EH (cell line): Measurements from ENCODE around the gene CNTNAP5.
A peak's percentile ranks its signal among the peaks of the same experiment; 100 is the strongest.

Experiments
- DNase-seq: peaks from one replicate; pipeline ENCODE4 v3.0.0-alpha.2; 2015; ENCODE audit warnings: low read depth

CNTNAP5 gene

DNA sequence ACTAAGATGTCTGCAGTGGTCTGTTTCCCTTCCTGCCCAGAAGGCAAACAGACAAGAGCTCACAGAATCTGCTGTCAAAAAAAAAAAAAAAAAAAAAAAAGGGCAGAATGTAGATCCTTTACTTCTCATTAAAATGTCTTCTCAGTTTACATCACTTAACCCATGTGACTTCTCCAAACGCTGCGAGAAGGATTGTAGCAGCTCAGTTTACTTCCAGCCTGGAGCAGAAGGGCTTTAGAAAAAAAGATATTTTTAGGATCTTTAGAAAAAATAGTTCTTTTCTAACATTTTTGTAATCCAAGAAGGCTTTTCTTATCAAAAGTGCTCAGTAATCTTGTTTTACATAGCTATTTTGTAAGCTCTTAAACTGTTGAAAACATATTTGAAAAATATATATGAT, 425.4 kb downstream of the CNTNAP5 start:
- no peak for DNase-seq

DNA sequence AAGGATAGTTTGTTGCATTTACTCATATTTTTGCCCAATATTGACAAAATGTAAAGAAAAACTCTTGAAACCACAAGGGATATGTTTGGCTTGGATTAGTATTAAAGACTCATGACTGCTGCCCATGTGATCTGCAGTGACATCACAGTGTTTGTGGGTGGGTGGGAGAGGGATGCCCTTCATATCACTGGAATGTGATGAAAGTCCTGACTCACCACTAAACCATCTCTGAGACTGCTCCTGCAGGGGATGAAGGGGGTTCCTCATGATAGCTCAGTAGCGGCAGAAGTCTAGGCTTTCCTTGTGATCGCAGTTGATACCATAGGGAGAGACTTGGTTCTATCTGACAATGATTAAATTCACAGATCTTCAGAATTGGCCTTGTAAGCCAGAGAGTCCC, 451.2 kb downstream of the CNTNAP5 start:
- DNase-seq, result peak; percentile 10

DNA sequence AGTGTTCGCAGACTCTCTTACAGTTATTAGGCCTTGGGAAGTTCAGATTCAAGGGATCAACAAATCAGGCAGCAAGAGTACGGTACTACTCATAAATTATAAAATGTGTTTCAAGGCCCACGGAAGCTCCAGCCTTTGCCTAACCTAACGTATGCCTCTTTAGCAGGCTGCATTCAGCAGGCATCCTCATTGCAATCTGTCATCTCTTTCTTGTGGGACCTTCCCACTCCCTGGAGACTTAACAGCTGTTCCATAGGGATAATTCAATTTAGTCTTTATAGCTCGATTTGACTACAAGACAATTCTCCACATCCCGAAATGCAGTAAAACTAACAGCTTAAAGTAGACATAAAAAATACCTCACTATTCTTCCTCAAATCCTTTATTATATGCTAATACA, 453.7 kb downstream of the CNTNAP5 start:
- DNase-seq, result no peak

DNA sequence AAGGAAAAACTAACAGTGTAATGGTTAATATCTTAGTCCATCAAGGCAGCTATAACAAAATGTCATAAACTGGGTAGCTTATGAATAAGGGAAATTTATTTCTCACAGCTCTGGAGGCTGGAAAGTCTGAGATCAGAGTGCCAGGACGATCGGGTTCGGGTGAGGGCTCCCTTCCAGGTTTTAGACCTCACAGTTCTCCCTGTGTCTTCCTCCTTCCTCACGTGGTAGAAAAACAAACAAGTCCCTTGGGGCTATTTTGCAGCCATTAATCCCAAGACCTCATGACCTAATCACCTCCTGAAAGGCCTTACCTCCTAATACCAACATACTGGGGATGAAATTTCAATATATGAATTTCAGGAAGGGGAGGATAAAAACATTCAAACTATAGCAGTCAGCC, 455.9 kb downstream of the CNTNAP5 start:
- DNase-seq, result no peak

DNA sequence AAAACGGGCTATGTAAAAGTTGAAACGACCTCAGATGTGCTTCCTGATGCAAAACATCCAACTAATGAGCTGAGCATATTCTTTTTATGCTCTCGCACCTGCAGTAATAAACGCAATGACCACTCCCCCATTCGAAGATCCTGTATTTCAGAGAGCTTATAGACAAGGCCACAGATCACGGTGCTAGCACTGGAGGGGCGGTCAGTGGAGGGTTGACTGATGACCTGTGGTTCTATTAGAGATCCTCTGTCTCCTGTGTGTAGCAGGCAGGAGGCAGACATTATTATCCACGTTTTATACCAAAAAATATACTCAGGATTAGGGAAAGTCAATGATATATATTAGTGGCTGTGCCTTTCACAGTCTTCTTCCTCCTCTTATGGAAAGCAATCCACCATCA, 457.0 kb downstream of the CNTNAP5 start:
- DNase-seq, result no peak

DNA sequence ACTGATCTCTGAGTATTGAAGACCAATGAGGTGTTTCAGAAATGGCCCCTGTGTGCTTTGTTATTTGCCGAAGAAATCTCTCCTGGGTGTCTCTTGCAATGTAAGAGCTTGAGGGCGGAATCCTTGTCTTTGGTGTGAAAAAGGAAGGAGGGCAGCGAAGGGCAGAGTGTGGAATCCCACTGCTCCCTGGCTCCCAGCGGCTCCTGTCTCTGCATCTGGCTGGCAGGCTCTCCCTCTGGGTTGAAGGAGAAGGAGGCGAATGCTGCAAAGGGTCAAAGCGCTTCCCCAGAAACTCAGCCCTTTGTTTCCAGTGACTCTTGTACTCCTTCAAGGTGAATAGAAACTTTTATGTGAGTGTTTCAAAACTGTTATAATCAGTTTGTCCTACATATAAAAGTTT, 457.5 kb downstream of the CNTNAP5 start:
- DNase-seq, result no peak

DNA sequence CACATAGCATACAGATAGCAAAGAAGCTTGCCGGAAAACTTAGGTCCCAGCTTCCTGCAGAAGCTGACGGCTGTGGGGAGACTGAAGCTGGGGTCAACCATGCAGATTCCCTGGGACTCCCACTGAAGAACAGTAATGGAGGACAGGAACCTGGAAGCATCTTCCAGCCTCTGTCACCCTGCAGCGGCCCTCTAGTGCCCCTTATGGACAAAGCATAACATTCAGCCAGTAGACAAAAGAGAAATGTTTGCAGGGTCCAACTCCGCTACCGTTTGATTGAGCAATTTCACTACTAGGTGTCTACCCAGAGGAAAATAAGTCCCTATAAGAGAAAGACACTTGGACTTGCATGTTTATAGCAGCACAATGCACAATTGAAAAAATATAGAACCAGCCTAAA, 460.6 kb downstream of the CNTNAP5 start:
- DNase-seq, result no peak

DNA sequence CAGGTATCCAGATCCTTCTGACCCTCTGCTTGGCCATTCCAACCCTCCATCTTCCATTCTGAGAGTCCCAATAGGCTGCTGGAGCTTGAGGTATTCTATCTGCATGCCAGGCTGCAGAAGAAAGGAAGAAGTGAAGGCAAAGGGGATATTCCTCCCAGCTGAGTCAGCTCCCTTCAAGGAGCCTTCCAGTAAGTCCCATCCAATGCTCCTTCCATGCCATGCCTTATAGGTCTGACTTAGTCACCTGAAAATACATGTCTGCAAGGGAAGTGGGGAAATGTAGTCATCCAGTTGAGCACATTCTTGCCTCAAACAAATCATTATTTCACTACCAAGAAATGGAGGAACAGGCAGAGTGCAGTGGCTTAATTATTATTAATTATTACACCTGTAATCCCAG, 464.6 kb downstream of the CNTNAP5 start:
- DNase-seq, result no peak

DNA sequence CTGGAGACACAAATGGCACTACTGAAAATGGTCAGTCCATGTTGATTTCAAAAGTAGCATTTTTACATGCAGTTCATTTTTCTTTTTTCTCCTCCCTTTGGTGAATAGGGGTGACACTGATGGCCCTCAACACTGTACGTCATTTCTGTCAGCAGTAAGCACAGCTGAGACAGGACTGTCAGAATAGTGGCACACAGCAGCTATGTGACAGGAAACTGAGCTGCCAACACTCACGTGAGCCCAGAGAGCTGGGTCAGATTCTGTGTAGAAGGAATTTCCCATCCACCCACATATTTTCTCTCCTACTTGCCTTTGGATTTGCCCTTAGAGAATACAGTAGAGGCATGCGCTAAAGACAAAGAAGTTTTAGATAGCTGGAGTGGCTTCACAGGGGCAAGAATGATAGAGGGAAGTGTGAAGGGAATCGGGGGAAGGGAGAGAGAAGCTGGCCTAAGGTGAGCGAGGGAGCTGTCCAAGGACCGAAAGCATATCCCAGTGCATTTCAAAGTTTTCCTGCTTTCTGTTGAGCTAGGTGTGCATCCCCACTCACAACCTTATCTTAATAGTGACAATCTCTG, 476.6 kb downstream of the CNTNAP5 start:
- DNase-seq, result no peak

DNA sequence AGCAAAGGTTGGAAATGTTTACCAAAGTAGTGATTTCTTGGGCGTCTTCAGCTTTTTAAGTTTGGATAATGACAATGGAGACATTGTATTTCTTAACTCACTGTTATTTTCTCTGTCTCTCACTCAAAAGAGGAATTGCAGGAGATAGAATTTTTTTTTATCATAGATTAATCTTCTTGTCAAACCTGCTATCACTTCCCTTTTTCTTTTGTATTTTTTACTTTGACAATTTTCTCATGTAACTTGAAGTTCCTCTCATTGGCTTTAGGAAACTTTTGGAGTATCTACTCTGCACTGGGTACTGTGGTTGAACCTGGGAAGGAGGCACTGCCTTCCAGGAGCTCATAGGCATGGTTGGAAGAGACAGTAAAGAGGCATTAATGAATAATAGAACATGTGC, 489.1 kb downstream of the CNTNAP5 start:
- DNase-seq, result no peak

DNA sequence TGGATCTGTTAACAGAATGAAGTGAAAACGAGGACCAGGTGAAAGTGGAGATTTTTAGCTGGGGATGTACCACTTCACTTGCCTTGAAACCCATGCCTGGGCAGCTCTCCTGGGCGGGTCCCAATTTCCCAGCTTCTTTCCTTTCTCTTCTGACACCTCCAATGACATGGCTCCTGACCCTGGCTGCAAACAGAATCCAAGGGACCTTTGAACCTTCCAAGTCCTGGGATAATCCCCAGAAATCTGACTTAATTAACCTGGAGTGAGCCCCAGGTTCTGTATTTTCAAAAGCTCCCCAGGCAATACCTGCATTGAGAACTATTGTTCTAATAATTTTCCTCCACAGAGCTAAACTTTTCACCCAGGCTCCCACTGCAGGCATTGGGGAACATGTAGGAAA, 495.9 kb downstream of the CNTNAP5 start:
- no peak for DNase-seq

DNA sequence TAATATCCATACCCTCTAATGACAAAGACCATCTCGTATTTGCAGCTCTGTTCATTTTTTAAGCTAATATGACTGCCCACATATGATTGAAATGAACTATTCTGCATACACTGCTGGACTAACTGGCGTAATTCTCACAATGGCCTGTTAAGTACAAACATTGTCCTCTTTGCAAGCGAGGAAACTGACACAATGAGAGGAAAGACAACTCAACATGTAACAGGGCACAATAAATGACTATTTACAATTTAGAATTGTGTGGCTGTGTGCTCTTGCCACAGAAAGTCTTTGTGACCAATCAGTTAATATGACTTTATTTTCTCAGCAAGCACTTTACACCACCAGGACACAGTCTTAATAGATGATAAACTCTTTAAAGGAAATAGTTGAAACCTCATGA, 498.0 kb downstream of the CNTNAP5 start:
- DNase-seq, result no peak

DNA sequence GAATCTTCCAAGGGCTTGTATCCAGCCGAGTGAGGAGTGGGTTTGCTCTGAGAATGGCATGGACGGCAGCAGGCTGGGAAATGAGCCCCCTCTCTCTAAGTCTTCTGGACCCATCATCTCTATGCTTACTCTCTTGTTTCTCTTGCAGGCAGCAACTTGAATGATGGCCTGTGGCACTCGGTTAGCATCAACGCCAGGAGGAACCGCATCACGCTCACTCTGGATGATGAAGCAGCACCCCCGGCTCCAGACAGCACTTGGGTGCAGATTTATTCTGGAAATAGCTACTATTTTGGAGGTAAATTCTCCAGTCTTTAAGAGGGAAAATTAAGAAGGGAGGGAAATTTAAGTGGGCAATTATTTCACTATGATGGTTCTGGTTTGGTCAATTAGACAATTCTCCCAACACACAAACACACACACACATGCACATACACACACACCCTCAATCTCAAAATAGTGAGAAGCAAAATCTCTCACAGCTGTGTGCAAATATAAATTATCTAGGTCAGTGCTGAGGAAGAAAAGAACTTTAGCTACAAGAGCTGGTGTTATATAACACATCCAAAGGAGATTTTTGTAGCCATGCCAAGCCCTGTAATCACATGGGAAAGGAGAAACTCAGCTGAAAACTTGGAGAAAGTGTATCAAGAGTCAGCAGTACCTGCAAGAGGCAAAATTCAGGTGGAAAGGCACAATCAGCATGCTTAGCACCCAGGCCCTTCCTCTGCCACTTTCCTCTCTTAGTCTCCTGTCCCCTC, 499.2 kb downstream of the CNTNAP5 start:
- no peak for DNase-seq

DNA sequence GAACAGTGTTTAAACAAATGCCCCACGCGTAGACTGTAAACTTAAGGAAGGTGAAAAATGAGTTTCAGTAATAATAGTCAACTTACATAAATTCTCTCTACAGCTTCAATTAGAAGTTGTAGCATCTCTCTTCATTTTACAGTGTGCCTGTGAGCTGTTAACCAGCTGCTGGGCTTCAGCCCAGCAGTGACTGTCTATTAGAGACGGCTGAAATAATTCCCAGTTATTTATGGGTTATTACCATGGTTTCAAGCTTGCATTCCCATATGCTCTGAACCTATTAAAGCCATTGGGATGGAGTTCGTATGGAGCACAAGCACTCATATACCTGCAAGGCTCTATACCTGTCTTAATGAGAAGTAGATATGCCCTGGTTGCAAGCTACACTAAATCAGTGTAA, 501.1 kb downstream of the CNTNAP5 start:
- no peak for DNase-seq

DNA sequence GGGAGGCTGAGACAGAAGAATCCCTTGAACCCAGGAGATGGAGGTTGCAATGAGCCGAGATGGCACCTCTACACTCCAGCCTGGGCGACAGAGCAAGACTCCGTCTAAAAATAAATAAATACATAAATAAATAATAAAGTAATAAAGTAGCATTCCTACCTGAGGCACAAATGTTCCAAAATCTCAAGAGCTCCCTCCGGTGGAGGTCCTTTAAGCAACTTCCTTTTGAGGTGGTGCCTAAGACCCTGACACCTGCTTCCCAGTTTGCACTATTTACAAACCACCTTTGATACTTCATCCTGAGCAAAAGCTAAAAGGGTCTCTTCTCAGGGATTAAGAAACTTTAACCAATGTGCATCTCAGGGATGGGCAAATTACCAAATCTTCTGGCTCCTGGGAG, 505.1 kb downstream of the CNTNAP5 start:
- no peak for DNase-seq

DNA sequence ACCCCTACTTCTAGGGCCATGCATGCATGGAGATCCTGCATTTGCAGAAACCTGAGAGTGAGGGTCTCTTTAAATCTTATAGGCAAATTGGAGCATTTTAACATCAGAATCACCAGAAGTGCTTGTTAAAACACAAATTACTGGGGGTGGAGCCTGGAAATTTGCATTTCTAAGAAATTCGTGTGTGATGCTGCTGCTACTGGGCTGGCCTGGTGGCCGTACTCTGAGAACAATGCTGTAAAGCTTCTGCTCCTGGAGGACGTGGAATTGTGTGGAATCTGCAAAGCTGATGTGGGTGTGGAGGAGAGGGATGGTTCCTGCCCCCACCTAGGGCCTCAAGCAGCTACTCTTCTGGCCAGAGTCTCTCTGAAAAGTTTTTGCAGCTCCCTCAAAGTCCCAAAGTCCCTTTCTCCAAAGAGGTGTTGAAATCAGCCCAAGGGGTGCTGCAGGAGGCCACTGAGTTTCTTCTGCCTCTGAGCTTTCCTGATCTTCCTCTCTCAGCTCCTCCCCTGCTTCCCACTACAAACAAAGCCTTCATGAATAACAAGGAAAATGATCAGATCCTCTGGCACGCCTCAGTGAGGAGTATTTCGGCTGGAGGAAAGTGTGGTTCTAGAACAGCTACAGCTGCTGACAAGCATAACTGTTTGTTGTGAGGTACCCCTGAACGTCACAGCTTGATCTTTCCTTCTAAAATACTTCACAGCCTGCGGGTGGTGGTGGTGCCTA, 508.3 kb downstream of the CNTNAP5 start:
- DNase-seq, result no peak

DNA sequence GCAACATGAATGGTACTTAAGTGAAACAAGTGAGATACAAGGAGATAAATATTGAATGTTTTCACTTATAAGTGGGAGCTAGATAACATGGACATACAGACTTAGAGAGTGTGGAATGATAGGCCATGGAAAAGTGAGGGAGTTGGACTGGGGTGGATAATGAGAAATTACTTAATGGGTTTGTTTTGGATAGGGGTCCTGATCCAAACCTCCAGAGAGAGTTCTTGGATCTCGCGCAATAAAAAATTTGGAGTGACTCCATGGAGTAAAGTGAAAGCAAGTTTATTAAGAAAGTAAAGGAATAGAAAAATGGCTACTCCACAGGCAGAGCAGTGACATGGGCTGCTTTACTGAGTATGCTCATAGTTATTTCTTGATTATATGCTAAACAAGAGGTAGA, 508.9 kb downstream of the CNTNAP5 start:
- DNase-seq, result no peak

DNA sequence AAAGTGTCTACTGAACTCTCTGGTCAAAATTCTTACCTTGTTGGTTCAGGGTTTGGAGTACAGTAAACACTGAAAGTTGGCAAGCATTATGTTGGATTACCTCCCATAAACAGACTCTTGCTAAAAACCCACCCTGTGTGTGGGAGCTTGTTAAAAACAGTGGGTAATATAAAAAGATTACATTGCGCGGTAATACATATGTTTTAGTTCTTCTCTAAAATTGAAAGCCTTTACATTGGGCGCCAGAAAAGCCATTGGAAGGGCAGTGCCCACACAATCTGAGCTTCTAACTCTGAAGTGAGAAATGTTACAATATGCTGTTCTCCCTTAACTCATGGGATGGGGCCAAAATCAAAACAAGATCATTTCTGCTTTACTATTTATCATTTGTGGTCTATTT, 510.7 kb downstream of the CNTNAP5 start:
- no peak for DNase-seq

DNA sequence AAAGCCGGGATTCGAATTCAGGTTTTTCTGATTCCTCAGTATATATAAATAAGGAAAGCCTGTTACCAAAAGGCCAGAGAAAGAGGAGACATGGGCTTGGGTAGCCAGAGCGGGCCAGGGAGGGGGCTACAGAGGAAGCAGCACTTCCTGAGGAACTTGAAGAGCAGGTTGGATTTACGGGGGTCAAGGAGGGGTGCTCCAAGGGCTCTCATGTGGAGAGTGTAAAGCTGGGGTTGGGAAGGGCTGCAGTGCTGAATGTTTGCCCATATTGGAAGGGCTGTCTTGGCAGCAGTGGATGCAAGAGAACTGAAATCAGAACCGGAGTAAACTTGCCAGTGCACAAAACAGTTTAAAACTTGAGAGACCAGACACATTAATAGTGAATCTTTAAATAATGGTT, 511.5 kb downstream of the CNTNAP5 start:
- no peak for DNase-seq

DNA sequence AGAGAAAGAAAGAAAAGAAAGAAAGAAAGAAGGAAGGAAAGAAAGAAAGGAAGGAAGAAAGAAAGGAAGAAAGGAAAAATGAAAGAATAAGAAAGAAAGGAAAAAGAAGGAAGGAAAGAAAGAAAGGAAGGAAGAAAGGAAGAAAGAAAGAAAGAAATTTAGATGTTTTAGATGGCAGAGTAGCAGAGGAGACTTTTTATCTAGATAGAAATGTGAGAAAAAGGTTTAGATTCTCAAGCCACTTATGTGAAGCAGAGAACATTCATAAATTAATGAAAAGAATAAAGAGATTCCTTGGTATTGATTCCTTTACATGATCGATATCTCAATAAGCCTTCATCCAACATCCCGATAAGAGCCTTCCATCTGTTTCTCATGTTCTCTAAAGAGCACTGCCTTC, 513.5 kb downstream of the CNTNAP5 start:
- no peak for DNase-seq

DNA sequence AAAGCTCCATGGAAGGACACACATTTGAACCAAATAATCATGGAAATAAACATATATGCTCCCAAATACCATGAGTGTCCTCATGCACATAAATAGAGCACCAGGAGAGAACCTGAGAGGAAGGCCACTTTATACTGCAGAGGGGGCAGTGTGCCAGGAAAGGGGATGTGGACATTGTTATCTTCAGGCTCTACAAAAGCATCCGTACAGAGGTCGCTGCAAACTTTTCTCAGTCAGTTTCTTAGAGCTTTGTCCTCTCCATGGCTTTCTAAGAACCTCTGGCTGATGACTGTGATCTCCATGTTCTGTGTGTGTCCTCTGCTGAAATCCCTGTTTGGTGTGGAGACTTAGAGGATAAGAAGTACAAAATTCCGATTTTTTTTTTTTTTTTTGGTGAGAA, 515.7 kb downstream of the CNTNAP5 start:
- DNase-seq, result no peak

DNA sequence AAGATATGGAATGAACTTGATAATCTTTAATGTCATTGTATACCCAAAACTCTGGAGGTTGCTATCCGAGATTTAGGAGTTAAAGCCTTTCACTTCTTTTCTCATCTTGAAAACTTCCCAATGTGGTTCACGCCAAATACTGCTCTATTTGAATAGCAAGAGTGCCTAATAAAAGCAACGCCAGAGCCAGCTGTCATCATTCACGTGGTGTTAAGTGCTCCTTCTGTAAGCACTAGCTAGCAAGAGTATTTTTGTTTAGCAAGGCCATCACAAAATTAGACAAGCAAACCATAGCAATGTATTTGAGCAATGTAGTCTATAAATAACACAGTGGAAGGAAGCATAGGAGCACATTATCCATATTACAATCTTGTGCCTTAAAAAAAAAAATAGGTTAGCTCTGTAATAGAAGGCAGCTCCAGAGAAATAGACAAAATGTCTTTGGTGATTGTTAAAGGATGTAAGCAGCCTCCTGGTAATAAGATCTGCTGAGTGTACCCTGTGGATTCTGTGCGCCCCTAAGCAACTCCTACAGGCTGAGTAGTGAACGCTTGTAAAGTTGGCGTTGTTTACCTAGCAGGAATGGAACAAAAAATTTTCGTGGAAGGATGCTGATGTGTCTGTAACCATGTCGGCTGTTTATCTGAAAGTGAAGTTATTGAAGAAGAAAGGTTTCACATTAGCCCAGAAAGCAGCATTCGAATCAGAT, 518.0 kb downstream of the CNTNAP5 start:
- DNase-seq, result no peak

DNA sequence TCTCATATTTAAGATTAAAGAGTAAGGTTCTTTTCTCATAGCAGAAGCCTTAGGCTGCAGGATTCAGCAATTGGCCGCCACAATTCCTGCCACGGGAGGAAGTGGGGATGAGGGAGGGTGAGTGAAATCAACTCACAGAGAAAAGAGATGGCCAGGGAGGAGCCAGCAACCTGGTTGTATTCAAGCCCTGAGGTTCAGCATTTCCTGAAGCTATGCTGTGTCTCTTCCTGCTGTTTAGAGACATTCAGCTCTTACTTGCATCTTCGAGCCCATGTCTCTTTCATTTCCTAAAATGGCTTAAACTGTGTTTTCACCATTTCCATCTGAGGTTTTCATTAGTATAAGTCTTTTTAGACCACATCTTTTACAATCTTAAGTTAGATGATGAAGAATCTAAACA, 522.6 kb downstream of the CNTNAP5 start:
- no peak for DNase-seq
